Hepatocyte (in vitro differentiated cells): ENCODE data around the gene GALNT18.

Source experiments
- CTCF ChIP-seq: fragments of 200-600 bp; sonication (generic); IDR thresholded peaks from 2 replicates; pipeline ENCODE4 v1.5.1; 2016; ENCODE audit warnings: antibody characterized with exemption, mild to moderate bottlenecking; ENCODE audit not compliant: poor library complexity
- EZH2phosphoT487 ChIP-seq: fragments of 200-600 bp; sonication (generic); IDR thresholded peaks from one replicate; pipeline ENCODE4 v1.6.1; 2018; ENCODE audit warnings: antibody characterized with exemption, mild to moderate bottlenecking, low read depth, moderate library complexity; ENCODE audit not compliant: unreplicated experiment, severe bottlenecking

- TF ChIP-seq CTCF: no peak
- TF ChIP-seq EZH2phosphoT487: no peak
Observed at GRCh38 chr11:11413776-11414175, 208.0 kb downstream of the GALNT18 start.
